H1 (cell line): ENCODE data around the gene GTSF1L. TPM values are rescaled to one million over a fixed set of nuclear protein-coding genes. Genes with fewer than 3 reads are reported as not detected.

Experiments used
- CTCF ChIA-PET: fragments of 300-600 bp; sonication (Branson Sonifier 250); formaldehyde crosslinking; loops from one replicate; lab custom pipeline; 2021; ENCODE audit not compliant: partially characterized antibody; lab: Charles Lee
- POLR2A ChIA-PET: fragments of 300-600 bp; sonication (Branson Sonifier 250); formaldehyde crosslinking; loops from one replicate; lab custom pipeline; 2021; ENCODE audit warnings: inconsistent platforms; ENCODE audit not compliant: partially characterized antibody; lab: Charles Lee
- DNase-seq, 2 experiments: peaks; one replicate each; pipeline versions ENCODE4 v3.0.0 to v3.0.0-alpha.2; 2010 to 2022; ENCODE audit warnings: low spot score in 2 of 2, low read depth in 1 of 2, mixed read lengths in 1 of 2
- FAIRE-seq: peaks from 2 replicates; lab custom pipeline; 2011; peaks lifted over from hg19 to GRCh38; lab: Jason Lieb, UNC
- H2AFZ ChIP-seq: 2 replicates; pipeline ENCODE4 v1.8.1; 2012; ENCODE audit warnings: low read length, inconsistent platforms
- H2AK5ac ChIP-seq: 2 replicates; pipeline ENCODE4 v1.6.1; 2013; ENCODE audit warnings: low read depth, low read length
- H2BK120ac ChIP-seq: replicated peaks from 2 replicates; pipeline ENCODE3; 2013; ENCODE audit warnings: low read depth, low read length, inconsistent platforms
- H2BK12ac ChIP-seq: 2 replicates; pipeline ENCODE4 v1.6.1; 2013; ENCODE audit warnings: low read depth, low read length
- H2BK15ac ChIP-seq: 2 replicates; pipeline ENCODE4 v1.6.1; 2013; ENCODE audit warnings: low read length
- H2BK20ac ChIP-seq: 2 replicates; pipeline ENCODE4 v1.6.1; 2013; ENCODE audit warnings: low read length
- H2BK5ac ChIP-seq: 2 replicates; pipeline ENCODE4 v1.6.1; 2013; ENCODE audit warnings: low read depth, low read length
- H3K14ac ChIP-seq: 2 replicates; pipeline ENCODE4 v1.6.1; 2013; ENCODE audit warnings: inconsistent platforms; ENCODE audit not compliant: insufficient read length
- H3K18ac ChIP-seq: 2 replicates; pipeline ENCODE4 v1.6.1; 2013; ENCODE audit warnings: low read length; ENCODE audit errors: extremely low read depth
- H3K23ac ChIP-seq: 2 replicates; pipeline ENCODE4 v1.6.1; 2013; ENCODE audit warnings: inconsistent platforms; ENCODE audit not compliant: insufficient read length
- H3K23me2 ChIP-seq: 2 replicates; pipeline ENCODE4 v1.6.1; 2013; ENCODE audit warnings: low read depth, low read length
- H3K27ac ChIP-seq: 2 replicates; pipeline ENCODE4 v1.6.1; 2011; ENCODE audit warnings: low read depth, low read length, inconsistent platforms
- H3K27me3 ChIP-seq, 4 experiments: replicated peaks in 1 of 4; 1 replicate in 1 of 4; 2 replicates in 3 of 4; pipeline versions ENCODE4 v1.6.1 to v1.8.1; 2011 to 2013; ENCODE audit warnings: low read length in 3 of 4, mild to moderate bottlenecking in 3 of 4, inconsistent platforms in 2 of 4, mixed read lengths in 2 of 4, moderate library complexity in 1 of 4; ENCODE audit not compliant: control insufficient read depth in 3 of 4, insufficient read depth in 3 of 4; ENCODE audit errors: extremely low read depth in 1 of 4
- H3K36me3 ChIP-seq, 4 experiments: 2 replicates each; pipeline versions ENCODE4 v1.6.1 to v1.8.1; 2011 to 2013; ENCODE audit warnings: mild to moderate bottlenecking in 4 of 4, low read length in 3 of 4, moderate library complexity in 2 of 4, control low read depth in 1 of 4, inconsistent platforms in 1 of 4; ENCODE audit not compliant: insufficient read depth in 4 of 4, control insufficient read depth in 2 of 4
- H3K4ac ChIP-seq: replicated peaks from 2 replicates; pipeline ENCODE3; 2013; ENCODE audit warnings: low read length, low read depth, mixed read lengths, inconsistent platforms; ENCODE audit not compliant: insufficient read length
- H3K4me1 ChIP-seq, 4 experiments: replicated peaks in 1 of 4; 1 replicate in 1 of 4; 2 replicates in 3 of 4; pipeline versions ENCODE4 v1.6.1 to v1.8.1; 2011 to 2013; ENCODE audit warnings: low read length in 3 of 4, inconsistent platforms in 2 of 4, mixed read lengths in 1 of 4; ENCODE audit not compliant: insufficient read depth in 4 of 4, control insufficient read depth in 3 of 4
- H3K4me2 ChIP-seq, 2 experiments: 2 replicates each; pipeline versions ENCODE4 v1.6.1 to v1.8.1; 2011 to 2013; ENCODE audit warnings: low read depth in 2 of 2, low read length in 2 of 2, control low read depth in 1 of 2, inconsistent platforms in 1 of 2, mild to moderate bottlenecking in 1 of 2; ENCODE audit not compliant: insufficient read depth in 1 of 2
- H3K4me3 ChIP-seq, 4 experiments: fragments of 200-600, 300-600 bp in 1 of 4; sonication (generic), shearing (Covaris generic), sonication (Bioruptor Twin) in 1 of 4; 2 replicates each; pipeline versions ENCODE4 v1.5.1 to v1.8.1; 2011 to 2016; ENCODE audit warnings: low read length in 4 of 4, low read depth in 3 of 4, control low read depth in 2 of 4, inconsistent platforms in 2 of 4, mild to moderate bottlenecking in 2 of 4, mixed read lengths in 1 of 4, moderate library complexity in 1 of 4; ENCODE audit not compliant: insufficient read depth in 2 of 4; ENCODE audit errors: extremely low read depth in 1 of 4
- H3K56ac ChIP-seq: replicated peaks from 2 replicates; pipeline ENCODE3; 2013; ENCODE audit warnings: low read depth, mild to moderate bottlenecking, mixed read lengths, low read length, inconsistent platforms; ENCODE audit not compliant: insufficient read length
- H3K79me1 ChIP-seq: 2 replicates; pipeline ENCODE4 v1.6.1; 2013; ENCODE audit warnings: low read depth, low read length, control low read depth
- H3K79me2 ChIP-seq, 2 experiments: 2 replicates each; pipeline versions ENCODE4 v1.6.1 to v1.8.1; 2012 to 2013; ENCODE audit warnings: low read length in 2 of 2, mild to moderate bottlenecking in 2 of 2, inconsistent platforms in 1 of 2; ENCODE audit not compliant: insufficient read depth in 2 of 2, control insufficient read depth in 1 of 2
- H3K9ac ChIP-seq, 4 experiments: replicated peaks in 1 of 4; 1 replicate in 1 of 4; 2 replicates in 3 of 4; pipeline versions ENCODE4 v1.6.1 to v1.8.1; 2011 to 2013; ENCODE audit warnings: low read depth in 3 of 4, low read length in 3 of 4, control low read depth in 2 of 4, mild to moderate bottlenecking in 2 of 4, moderate library complexity in 2 of 4, inconsistent platforms in 1 of 4; ENCODE audit errors: extremely low read depth in 1 of 4
- H3K9me3 ChIP-seq, 2 experiments: 2 replicates each; pipeline versions ENCODE4 v1.6.1 to v1.8.1; 2012 to 2013; ENCODE audit warnings: mild to moderate bottlenecking in 2 of 2, moderate library complexity in 2 of 2, control low read depth in 1 of 2, inconsistent platforms in 1 of 2, low read depth in 1 of 2, low read length in 1 of 2, mixed read lengths in 1 of 2; ENCODE audit not compliant: insufficient read depth in 2 of 2
- H4K20me1 ChIP-seq, 2 experiments: replicated peaks in 1 of 2; 2 replicates each; pipeline versions ENCODE3 to v1.8.1; 2011 to 2013; ENCODE audit warnings: inconsistent platforms in 2 of 2, low read length in 2 of 2, mild to moderate bottlenecking in 1 of 2; ENCODE audit not compliant: insufficient read depth in 2 of 2, control insufficient read depth in 1 of 2
- H4K5ac ChIP-seq: 2 replicates; pipeline ENCODE4 v1.6.1; 2013; ENCODE audit warnings: low read length, low read depth, mixed read lengths, inconsistent platforms; ENCODE audit not compliant: insufficient read length
- H4K8ac ChIP-seq: 2 replicates; pipeline ENCODE4 v1.8.0; 2013; ENCODE audit warnings: mild to moderate bottlenecking, moderate library complexity, low read length, inconsistent platforms; ENCODE audit not compliant: insufficient read depth; ENCODE audit errors: extremely low read depth
- H4K91ac ChIP-seq: replicated peaks from 2 replicates; pipeline ENCODE3; 2013; ENCODE audit warnings: low read length, mixed read lengths, inconsistent platforms; ENCODE audit not compliant: insufficient read length
- BCL11A ChIP-seq, 2 experiments: IDR thresholded peaks; one replicate each; pipeline ENCODE4 v1.6.1; 2011; ENCODE audit warnings: low read depth in 2 of 2, low read length in 2 of 2, mild to moderate bottlenecking in 2 of 2
- ZNF274 ChIP-seq: IDR thresholded peaks from 2 replicates; pipeline ENCODE4 v1.7.0; 2012; ENCODE audit warnings: low read length, borderline replicate concordance; ENCODE audit errors: extremely low read depth
- WGBS, 2 experiments: shearing (Covaris generic) in 1 of 2; methylation state at CpG; one replicate each; pipeline versions ENCODE4 v1.1.6 to v1.1.7; 2013 to 2015; ENCODE audit warnings: low lambda C conversion rate in 2 of 2, mixed read lengths in 2 of 2, inconsistent platforms in 1 of 2, low coverage in 1 of 2, missing lambda C conversion rate in 1 of 2; ENCODE audit not compliant: insufficient replicate concordance in 2 of 2, insufficient coverage in 1 of 2, insufficient read length in 1 of 2; ENCODE audit errors: extremely low coverage in 1 of 2, missing lambda C conversion rate in 1 of 2; 5-methylcytosine and 5-hydroxymethylcytosine counted together
- polyA plus RNA-seq, 7 experiments: library from polyadenylated mRNA; depleted of rRNA in 3 of 7; stranded (reverse) in 5 of 7; unstranded in 2 of 7; fragments of >200 nt in 5 of 7; fragments of 200-250 nt in 2 of 7; gene quantifications; 1 replicate in 5 of 7; 2 replicates in 1 of 7; 4 replicates in 1 of 7; pipeline versions ENCODE4 v1.2.1 to v1.2.3, GENCODE V29; 2011 to 2013; ENCODE audit warnings: missing spikeins in 2 of 7, mixed read lengths in 2 of 7
- total RNA-seq: library from RNA; stranded (reverse); fragmentation: NEBNext Ultra II Directional; extraction: Animal tissue kit (Norgen Biotek cat#: 25700); gene quantifications from 2 replicates; pipeline ENCODE4 v1.2.1, GENCODE V29; 2021
- TF ChIP-seq, protein P1 (sequence below), 3 experiments: IDR thresholded peaks; 1 replicate in 2 of 3; 2 replicates in 1 of 3; pipeline versions ENCODE4 v1.5.1 to v1.6.1; 2011; ENCODE audit warnings: low read length in 3 of 3, mild to moderate bottlenecking in 3 of 3, inconsistent platforms in 2 of 3, low read depth in 1 of 3, moderate library complexity in 1 of 3; ENCODE audit not compliant: insufficient read depth in 1 of 3; ENCODE audit errors: control extremely low read depth in 1 of 3

Gene GTSF1L
- total and polyA plus RNA-seq, 2 of the 8 experiments (the other 6 are each of a cell fraction or from before 2014, with no cell fraction given) = not detected

- H2BK12ac ChIP-seq = no peak overlapping the region
- H3K23me2 ChIP-seq = no peaks in the 10 kb centered on the region
- no peak overlapping the region for H2BK15ac ChIP-seq
- no peak overlapping the region for H4K8ac ChIP-seq
- H4K20me1 ChIP-seq = peaks cover 2 to 15% of the 10 kb centered on the region in 2 experiments
- H3K36me3 ChIP-seq = peaks cover 11 to 36% (median 24%) of the 10 kb centered on the region in 4 experiments
- H3K9ac ChIP-seq = no peak overlapping the region
- no peak overlapping the region for H4K91ac ChIP-seq
- no peak overlapping the region for H2AK5ac ChIP-seq
- no peak overlapping the region for H3K23ac ChIP-seq
- ChIA-PET CTCF (interaction anchor here (0.6 to 1.5 kb wide), 3 partner anchors 10 to 203 kb away, joined by 3 to 5 read pairs (median 3); no protein-coding TSS in a partner anchor), POLR2A (interaction anchor here (1.2 to 4.0 kb wide), 3 partner anchors 11 to 156 kb away, joined by 4 to 15 read pairs (median 5); no protein-coding TSS in a partner anchor)
- H3K56ac ChIP-seq = no peak overlapping the region
- H3K9me3 ChIP-seq = no peaks in the 10 kb centered on the region
- H4K5ac ChIP-seq = no peak overlapping the region
- H3K18ac ChIP-seq = no peak overlapping the region
- H2BK120ac ChIP-seq = no peak overlapping the region
- H3K4ac ChIP-seq = no peak overlapping the region
- H3K4me3 ChIP-seq = no peak overlapping the region
- no peak for FAIRE-seq
- WGBS, 2 experiments = 91% methylated on average over 2 of the region's 2 CpGs; no CpG with 5 or more reads in 1 of the 2 experiments
- DNase-seq = no peak
- no peak overlapping the region for H3K14ac ChIP-seq
- H3K4me1 ChIP-seq = no peaks in the 10 kb centered on the region
- H2BK20ac ChIP-seq = no peak overlapping the region
- H3K79me1 ChIP-seq = peaks cover 18% of the 10 kb centered on the region; the same call in 1 of the 2 replicates
- H3K27ac ChIP-seq = no peak overlapping the region
- no peaks in the 10 kb centered on the region for H3K27me3 ChIP-seq
- H2BK5ac ChIP-seq = no peak overlapping the region
- peaks cover 7 to 30% of the 10 kb centered on the region in 2 experiments; a peak in 3 of 4 replicates for H3K79me2 ChIP-seq
- no peak overlapping the region for H2AFZ ChIP-seq
- H3K4me2 ChIP-seq = no peak overlapping the region
- TF ChIP-seq, protein P1, sequence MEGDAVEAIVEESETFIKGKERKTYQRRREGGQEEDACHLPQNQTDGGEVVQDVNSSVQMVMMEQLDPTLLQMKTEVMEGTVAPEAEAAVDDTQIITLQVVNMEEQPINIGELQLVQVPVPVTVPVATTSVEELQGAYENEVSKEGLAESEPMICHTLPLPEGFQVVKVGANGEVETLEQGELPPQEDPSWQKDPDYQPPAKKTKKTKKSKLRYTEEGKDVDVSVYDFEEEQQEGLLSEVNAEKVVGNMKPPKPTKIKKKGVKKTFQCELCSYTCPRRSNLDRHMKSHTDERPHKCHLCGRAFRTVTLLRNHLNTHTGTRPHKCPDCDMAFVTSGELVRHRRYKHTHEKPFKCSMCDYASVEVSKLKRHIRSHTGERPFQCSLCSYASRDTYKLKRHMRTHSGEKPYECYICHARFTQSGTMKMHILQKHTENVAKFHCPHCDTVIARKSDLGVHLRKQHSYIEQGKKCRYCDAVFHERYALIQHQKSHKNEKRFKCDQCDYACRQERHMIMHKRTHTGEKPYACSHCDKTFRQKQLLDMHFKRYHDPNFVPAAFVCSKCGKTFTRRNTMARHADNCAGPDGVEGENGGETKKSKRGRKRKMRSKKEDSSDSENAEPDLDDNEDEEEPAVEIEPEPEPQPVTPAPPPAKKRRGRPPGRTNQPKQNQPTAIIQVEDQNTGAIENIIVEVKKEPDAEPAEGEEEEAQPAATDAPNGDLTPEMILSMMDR (IDR thresholded peaks at IDR 0.05; ENCODE audit: control extremely low read depth in 1 of 3, insufficient read depth in 1 of 3, low read depth in 1 of 3, low read length in 3 of 3) = no peak
- TF ChIP-seq BCL11A (IDR thresholded peaks at IDR 0.05; ENCODE audit: low read depth in 2 of 2, low read length in 2 of 2) = no peak
- TF ChIP-seq ZNF274 = no peak
These were observed 44.8 kb downstream of the GTSF1L start for GRCh38 chr20:43681991-43682410.
